A549 (cell line): ENCODE data around the gene JDP2. TPM values are rescaled to one million over a fixed set of nuclear protein-coding genes. Genes with fewer than 3 reads are reported as not detected.

Experiments
- ATAC-seq, 2 experiments: fragments of 200-7000 bp in 1 of 2; fragments of >200 bp in 1 of 2; cut with Nextera tagmentation in 1 of 2; cut with Tn5 transposase in 1 of 2; 3 replicates each; pipeline versions ENCODE4 v1.8.0 to v1.9.1; 2018 to 2020; ENCODE audit warnings: mild to moderate bottlenecking in 1 of 2, moderate library complexity in 1 of 2
- CTCF ChIA-PET: fragments of 300-600 bp; sonication (Branson Sonifier 250); formaldehyde crosslinking; extraction: SDS; loops from one replicate; lab custom pipeline; 2021; ENCODE audit warnings: antibody characterized with exemption, inconsistent platforms; lab: Yijun Ruan, JAX
- POLR2A ChIA-PET: fragments of 350-600 bp; formaldehyde crosslinking; extraction: SDS; loops from one replicate; lab custom pipeline; 2021; ENCODE audit warnings: antibody characterized with exemption, inconsistent platforms; lab: Yijun Ruan, JAX
- DNase-seq, 2 experiments: peaks; one replicate each; pipeline versions ENCODE4 v3.0.0 to v3.0.0-alpha.2; 2011 to 2016; ENCODE audit warnings: low read depth in 1 of 2, low spot score in 1 of 2
- FAIRE-seq: peaks from 2 replicates; lab custom pipeline; 2011; peaks lifted over from hg19 to GRCh38; lab: Jason Lieb, UNC
- H3K27ac ChIP-seq, 2 experiments: fragments of >200 bp; sonication (Bioruptor Twin); formaldehyde crosslinking; 3 replicates each; pipeline ENCODE4 v1.5.1; 2016 to 2017
- H3K4me1 ChIP-seq: fragments of >200 bp; sonication (Bioruptor Twin); formaldehyde crosslinking; 3 replicates; pipeline ENCODE4 v1.6.1; 2016
- H3K4me2 ChIP-seq: fragments of >200 bp; sonication (Bioruptor Twin); formaldehyde crosslinking; 3 replicates; pipeline ENCODE4 v1.6.1; 2016
- H3K4me3 ChIP-seq: fragments of >200 bp; sonication (Bioruptor Twin); formaldehyde crosslinking; 3 replicates; pipeline ENCODE4 v1.5.1; 2016
- H3K9me3 ChIP-seq: fragments of >200 bp; sonication (Bioruptor Twin); formaldehyde crosslinking; 3 replicates; pipeline ENCODE4 v1.6.1; 2016
- BCL3 ChIP-seq: fragments of >200 bp; sonication (Bioruptor Twin); formaldehyde crosslinking; IDR thresholded peaks from 3 replicates; pipeline ENCODE4 v1.6.1; 2016
- CHD2 ChIP-seq: fragments of 150-350 bp; IDR thresholded peaks from 2 replicates; pipeline ENCODE4 v1.6.1; 2014; ENCODE audit warnings: low read length; ENCODE audit not compliant: partially characterized antibody
- EHF ChIP-seq: fragments of 250-450 bp; sonication (Bioruptor Pico); IDR thresholded peaks from 2 replicates; pipeline ENCODE4 v1.5.0; 2020; ENCODE audit warnings: mild to moderate bottlenecking
- EHMT2 ChIP-seq: fragments of 200-600 bp; sonication (generic); IDR thresholded peaks from 2 replicates; pipeline ENCODE4 v1.6.1; 2016; ENCODE audit warnings: antibody characterized with exemption, low read depth, mild to moderate bottlenecking, moderate library complexity
- ELK1 ChIP-seq: fragments of 150-350 bp; IDR thresholded peaks from 2 replicates; pipeline ENCODE4 v1.6.1; 2014; ENCODE audit warnings: low read depth, mild to moderate bottlenecking, low read length
- FOSL2 ChIP-seq, 2 experiments: fragments of 450-650 bp in 1 of 2; fragments of >200 bp in 1 of 2; sonication (Bioruptor Twin) in 1 of 2; formaldehyde crosslinking; IDR thresholded peaks; 2 replicates each; pipeline versions ENCODE4 v1.5.0 to v1.6.1; 2016 to 2020; ENCODE audit warnings: mild to moderate bottlenecking in 1 of 2, moderate library complexity in 1 of 2
- HEYL ChIP-seq: fragments of 250-450 bp; sonication (Bioruptor Pico); IDR thresholded peaks from 2 replicates; pipeline ENCODE4 v1.8.0; 2021; ENCODE audit warnings: mild to moderate bottlenecking, moderate library complexity
- JUNB ChIP-seq: fragments of >200 bp; sonication (Bioruptor Twin); formaldehyde crosslinking; IDR thresholded peaks from 2 replicates; pipeline ENCODE4 v1.6.1; 2016
- KDM5A ChIP-seq: fragments of 200-600 bp; sonication (generic); IDR thresholded peaks from 2 replicates; pipeline ENCODE4 v1.6.1; 2016; ENCODE audit warnings: antibody characterized with exemption, mild to moderate bottlenecking
- NR3C1 ChIP-seq: fragments of >200 bp; sonication (Bioruptor Twin); formaldehyde crosslinking; IDR thresholded peaks from 3 replicates; pipeline ENCODE4 v1.6.1; 2017
- PBX3 ChIP-seq: IDR thresholded peaks from 2 replicates; pipeline ENCODE4 v1.6.1; 2012
- RARB ChIP-seq: fragments of 250-450 bp; sonication (Bioruptor Pico); IDR thresholded peaks from 2 replicates; pipeline ENCODE4 v1.8.0; 2021; ENCODE audit warnings: mild to moderate bottlenecking, moderate library complexity
- RFX5 ChIP-seq: fragments of 450-650 bp; IDR thresholded peaks from 2 replicates; pipeline ENCODE4 v1.7.1; 2014; ENCODE audit warnings: antibody characterized with exemption, mild to moderate bottlenecking, moderate library complexity
- WGBS: methylation state at CpG from one replicate; pipeline ENCODE4 v1.1.6; 2017; ENCODE audit errors: missing lambda C conversion rate; 5-methylcytosine and 5-hydroxymethylcytosine counted together
- polyA plus RNA-seq, 4 experiments: library from polyadenylated mRNA; depleted of rRNA in 3 of 4; stranded (reverse); fragments of >200 nt; fragmentation: RNase III in 1 of 4; extraction: RNeasy Plus Mini Kit Qiagen cat#74134 plus additional on column Dnase treatment in 1 of 4; gene quantifications; 2 replicates in 3 of 4; 3 replicates in 1 of 4; pipeline ENCODE4 v1.2.3, GENCODE V29; 2011 to 2017
- TF ChIP-seq, protein P1 (sequence below): fragments of 200-600 bp; sonication (generic); IDR thresholded peaks from 2 replicates; pipeline ENCODE4 v1.6.1; 2016; ENCODE audit warnings: antibody characterized with exemption, mild to moderate bottlenecking, moderate library complexity
- TF ChIP-seq, protein P2 (sequence below): fragments of 250-450 bp; sonication (Bioruptor Pico); IDR thresholded peaks from 2 replicates; pipeline ENCODE4 v1.5.0; 2021; ENCODE audit warnings: mild to moderate bottlenecking, moderate library complexity, borderline replicate concordance

Gene JDP2
- polyA plus RNA-seq, 2 of the 4 experiments (the other 2 are of a cell fraction) = 22.4 to 31.2 TPM

GRCh38 chr14:75379930-75380270 is 47.9 kb upstream of the JDP2 start:
- FAIRE-seq = no peak
- 58% methylated on average over 1 of the region's 1 CpG for WGBS
- DNase-seq = no peak

DNA sequence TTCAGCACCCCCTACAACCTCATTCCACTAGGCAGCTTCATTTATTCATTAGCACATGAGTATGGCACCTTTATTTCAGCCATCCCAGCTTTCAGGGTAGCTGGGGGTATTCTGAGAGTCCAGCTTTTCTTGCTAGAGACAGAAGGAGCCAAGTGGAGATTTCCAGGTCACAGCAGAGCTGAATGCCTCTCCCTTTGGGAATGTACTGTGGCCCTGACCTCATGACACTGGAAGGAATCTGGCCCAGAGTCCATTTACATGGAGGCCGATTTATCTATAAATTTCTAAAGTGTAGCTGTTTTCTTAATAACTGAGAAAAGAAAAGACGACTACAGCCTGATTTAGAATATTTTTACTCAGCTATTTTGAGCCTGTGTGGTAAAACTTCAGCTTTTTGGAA is 47.2 kb upstream of the JDP2 start:
- ChIA-PET POLR2A (no interaction called here), CTCF (interaction anchor here (1.0 to 1.8 kb wide), 4 partner anchors 8 to 108 kb away, joined by 3 to 6 read pairs (median 3); no protein-coding TSS in a partner anchor)
- TF ChIP-seq RARB (CRISPR knock-in tag) (no peak), RFX5 (no peak), EHF (CRISPR knock-in tag) (no peak), NR3C1 (no peak), JUNB (no peak), ELK1 (no peak), FOSL2 (IDR thresholded peaks at IDR 0.05) (no peak), FOSL2 (CRISPR knock-in tag; IDR thresholded peaks at IDR 0.05) (no peak), PBX3 (no peak), EHMT2 (no peak)
- DNase-seq = no peak
- Histone ChIP-seq H3K4me2 (no peak overlapping the region), H3K4me1 (no peaks in the 10 kb centered on the region), H3K9me3 (peaks cover 3% of the 10 kb centered on the region; the same call in 1 of the 3 replicates), H3K4me3 (no peak overlapping the region), H3K27ac (no peak overlapping the region)
- WGBS = 39% methylated on average over 2 of the region's 2 CpGs
- FAIRE-seq = no peak
- no peak for ATAC-seq

More at GRCh38 chr14:75379930-75380270, 47.9 kb upstream of the JDP2 start:
- CTCF ChIA-PET = interaction anchor here (1.3 to 1.4 kb wide), 2 partner anchors 9 to 72 kb away, joined by 3 read pairs; no protein-coding TSS in a partner anchor
- no peak for ATAC-seq
- TF ChIP-seq KDM5A (no peak), PBX3 (no peak), HEYL (CRISPR knock-in tag) (no peak), BCL3 (no peak), EHF (CRISPR knock-in tag) (no peak), RARB (CRISPR knock-in tag) (no peak), CHD2 (no peak)
- TF ChIP-seq, protein P1, sequence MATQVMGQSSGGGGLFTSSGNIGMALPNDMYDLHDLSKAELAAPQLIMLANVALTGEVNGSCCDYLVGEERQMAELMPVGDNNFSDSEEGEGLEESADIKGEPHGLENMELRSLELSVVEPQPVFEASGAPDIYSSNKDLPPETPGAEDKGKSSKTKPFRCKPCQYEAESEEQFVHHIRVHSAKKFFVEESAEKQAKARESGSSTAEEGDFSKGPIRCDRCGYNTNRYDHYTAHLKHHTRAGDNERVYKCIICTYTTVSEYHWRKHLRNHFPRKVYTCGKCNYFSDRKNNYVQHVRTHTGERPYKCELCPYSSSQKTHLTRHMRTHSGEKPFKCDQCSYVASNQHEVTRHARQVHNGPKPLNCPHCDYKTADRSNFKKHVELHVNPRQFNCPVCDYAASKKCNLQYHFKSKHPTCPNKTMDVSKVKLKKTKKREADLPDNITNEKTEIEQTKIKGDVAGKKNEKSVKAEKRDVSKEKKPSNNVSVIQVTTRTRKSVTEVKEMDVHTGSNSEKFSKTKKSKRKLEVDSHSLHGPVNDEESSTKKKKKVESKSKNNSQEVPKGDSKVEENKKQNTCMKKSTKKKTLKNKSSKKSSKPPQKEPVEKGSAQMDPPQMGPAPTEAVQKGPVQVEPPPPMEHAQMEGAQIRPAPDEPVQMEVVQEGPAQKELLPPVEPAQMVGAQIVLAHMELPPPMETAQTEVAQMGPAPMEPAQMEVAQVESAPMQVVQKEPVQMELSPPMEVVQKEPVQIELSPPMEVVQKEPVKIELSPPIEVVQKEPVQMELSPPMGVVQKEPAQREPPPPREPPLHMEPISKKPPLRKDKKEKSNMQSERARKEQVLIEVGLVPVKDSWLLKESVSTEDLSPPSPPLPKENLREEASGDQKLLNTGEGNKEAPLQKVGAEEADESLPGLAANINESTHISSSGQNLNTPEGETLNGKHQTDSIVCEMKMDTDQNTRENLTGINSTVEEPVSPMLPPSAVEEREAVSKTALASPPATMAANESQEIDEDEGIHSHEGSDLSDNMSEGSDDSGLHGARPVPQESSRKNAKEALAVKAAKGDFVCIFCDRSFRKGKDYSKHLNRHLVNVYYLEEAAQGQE = no peak
- TF ChIP-seq, protein P2, sequence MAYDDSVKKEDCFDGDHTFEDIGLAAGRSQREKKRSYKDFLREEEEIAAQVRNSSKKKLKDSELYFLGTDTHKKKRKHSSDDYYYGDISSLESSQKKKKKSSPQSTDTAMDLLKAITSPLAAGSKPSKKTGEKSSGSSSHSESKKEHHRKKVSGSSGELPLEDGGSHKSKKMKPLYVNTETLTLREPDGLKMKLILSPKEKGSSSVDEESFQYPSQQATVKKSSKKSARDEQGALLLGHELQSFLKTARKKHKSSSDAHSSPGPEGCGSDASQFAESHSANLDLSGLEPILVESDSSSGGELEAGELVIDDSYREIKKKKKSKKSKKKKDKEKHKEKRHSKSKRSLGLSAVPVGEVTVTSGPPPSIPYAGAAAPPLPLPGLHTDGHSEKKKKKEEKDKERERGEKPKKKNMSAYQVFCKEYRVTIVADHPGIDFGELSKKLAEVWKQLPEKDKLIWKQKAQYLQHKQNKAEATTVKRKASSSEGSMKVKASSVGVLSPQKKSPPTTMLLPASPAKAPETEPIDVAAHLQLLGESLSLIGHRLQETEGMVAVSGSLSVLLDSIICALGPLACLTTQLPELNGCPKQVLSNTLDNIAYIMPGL (CRISPR knock-in tag) = no peak
- TF ChIP-seq, all 56 proteins: peak for 0
- Histone ChIP-seq H3K9me3 (peaks cover 3% of the 10 kb centered on the region; the same call in 1 of the 3 replicates), H3K4me3 (no peak overlapping the region), H3K4me1 (no peaks in the 10 kb centered on the region), H3K27ac (no peak overlapping the region), H3K4me2 (no peak overlapping the region)
- POLR2A ChIA-PET = no interaction called here
